ENCODE data around the gene MYO15A. TPM values are rescaled to one million over a fixed set of nuclear protein-coding genes. Genes with fewer than 3 reads are reported as not detected.
A peak's percentile ranks its signal among the peaks of the same experiment; 100 is the strongest.

The MYO15A gene
- total RNA-seq, 2 experiments from 2014 or later: 0.98 to 1.4 TPM

DNA sequence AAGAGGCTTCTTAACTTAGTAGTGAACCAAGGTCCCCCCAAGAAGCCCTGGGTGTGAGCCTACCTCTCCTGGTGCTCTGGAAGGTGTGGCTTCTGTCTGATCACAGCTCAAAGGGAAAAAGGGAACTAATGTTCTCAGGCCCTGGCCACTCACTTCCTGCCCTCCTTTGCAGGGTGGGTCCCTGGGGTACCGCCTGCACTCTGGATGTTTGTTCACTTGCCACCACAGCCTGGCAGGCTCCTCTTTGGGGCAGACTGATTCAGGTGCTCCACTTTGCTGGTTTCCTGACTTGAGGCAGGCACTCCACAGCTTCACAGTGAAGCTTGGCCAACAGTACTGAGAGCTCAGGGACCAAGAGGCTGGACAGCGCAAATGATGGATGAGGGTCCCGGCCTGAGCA, 5.9 kb upstream of the MYO15A start:
- Histone ChIP-seq H3K36me3 (ENCODE audit: insufficient read depth, low read length) (peaks cover 33% of the 10 kb centered on the region; the same call in 1 of the 2 replicates), H3K4me3 (ENCODE audit: low read depth, low read length, poor library complexity, severe bottlenecking) (no peak overlapping the region), H4K20me1 (ENCODE audit: insufficient read depth, low read length) (no peaks in the 10 kb centered on the region), H3K79me2 (ENCODE audit: insufficient read depth, low read depth, low read length) (no peaks in the 10 kb centered on the region), H3K27ac (ENCODE audit: low read depth, low read length, poor library complexity, severe bottlenecking) (no peak overlapping the region), H2AFZ (ENCODE audit: low read length) (no peak overlapping the region), H3K4me1 (ENCODE audit: insufficient read depth, low read length, poor library complexity, severe bottlenecking) (peaks cover 5% of the 10 kb centered on the region), H3K9me2 (ENCODE audit: insufficient read depth, low read length) (no peaks in the 10 kb centered on the region), H3K4me2 (ENCODE audit: low read length) (no peak overlapping the region), H3K9me3 (ENCODE audit: low read length) (no peaks in the 10 kb centered on the region)
- no TSS peak for BruUV-seq (replicated peaks)
- peak; percentile 48 for DNase-seq (ENCODE audit: low spot score)
- no peak for TF ChIP-seq EZH2phosphoT487 (IDR thresholded peaks at IDR 0.05; ENCODE audit: borderline replicate concordance, low read depth, low read length)
- TF ChIP-seq, protein P1, sequence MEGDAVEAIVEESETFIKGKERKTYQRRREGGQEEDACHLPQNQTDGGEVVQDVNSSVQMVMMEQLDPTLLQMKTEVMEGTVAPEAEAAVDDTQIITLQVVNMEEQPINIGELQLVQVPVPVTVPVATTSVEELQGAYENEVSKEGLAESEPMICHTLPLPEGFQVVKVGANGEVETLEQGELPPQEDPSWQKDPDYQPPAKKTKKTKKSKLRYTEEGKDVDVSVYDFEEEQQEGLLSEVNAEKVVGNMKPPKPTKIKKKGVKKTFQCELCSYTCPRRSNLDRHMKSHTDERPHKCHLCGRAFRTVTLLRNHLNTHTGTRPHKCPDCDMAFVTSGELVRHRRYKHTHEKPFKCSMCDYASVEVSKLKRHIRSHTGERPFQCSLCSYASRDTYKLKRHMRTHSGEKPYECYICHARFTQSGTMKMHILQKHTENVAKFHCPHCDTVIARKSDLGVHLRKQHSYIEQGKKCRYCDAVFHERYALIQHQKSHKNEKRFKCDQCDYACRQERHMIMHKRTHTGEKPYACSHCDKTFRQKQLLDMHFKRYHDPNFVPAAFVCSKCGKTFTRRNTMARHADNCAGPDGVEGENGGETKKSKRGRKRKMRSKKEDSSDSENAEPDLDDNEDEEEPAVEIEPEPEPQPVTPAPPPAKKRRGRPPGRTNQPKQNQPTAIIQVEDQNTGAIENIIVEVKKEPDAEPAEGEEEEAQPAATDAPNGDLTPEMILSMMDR (conservative IDR thresholded peaks at IDR 0.05; ENCODE audit: low read length): no peak
- intact Hi-C loops (cut with micrococcal nuclease; ENCODE audit: unreplicated experiment): no loop called here
- ChIA-PET CTCF (ENCODE audit: unreplicated experiment) (no interaction called here), POLR2A (interaction anchor here (0.8 kb wide), 1 partner anchor 23 kb away, joined by 3 read pairs; no protein-coding TSS in a partner anchor)

DNA sequence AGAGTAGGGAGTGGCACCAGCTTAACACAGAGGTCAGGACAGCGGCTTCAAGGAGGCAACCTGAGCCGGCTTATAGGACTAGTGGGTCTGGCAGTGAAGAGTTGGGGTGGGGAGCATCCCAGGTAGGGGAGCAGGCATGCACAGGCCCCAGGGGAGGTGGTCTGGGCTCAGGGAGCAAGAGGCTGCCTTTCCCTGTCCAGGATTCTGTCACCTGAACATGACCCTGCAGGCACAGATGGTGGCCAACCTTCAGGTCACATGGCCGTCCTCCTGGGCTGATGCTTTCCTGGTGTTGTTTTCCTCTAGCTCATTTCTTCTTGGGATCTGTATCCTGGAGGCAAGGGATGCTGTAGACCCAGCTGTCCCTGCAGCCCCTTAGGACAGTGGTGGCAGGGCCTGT, 3.5 kb upstream of the MYO15A start:
- Histone ChIP-seq H3K79me2 (ENCODE audit: insufficient read depth, low read depth, low read length) (no peaks in the 10 kb centered on the region), H3K4me1 (ENCODE audit: insufficient read depth, low read length, poor library complexity, severe bottlenecking) (peaks cover 5% of the 10 kb centered on the region), H3K4me2 (ENCODE audit: low read length) (no peak overlapping the region), H3K9me2 (ENCODE audit: insufficient read depth, low read length) (no peaks in the 10 kb centered on the region), H3K36me3 (ENCODE audit: insufficient read depth, low read length) (peaks cover 12% of the 10 kb centered on the region; the same call in 1 of the 2 replicates), H3K9me3 (ENCODE audit: low read length) (no peaks in the 10 kb centered on the region), H4K20me1 (ENCODE audit: insufficient read depth, low read length) (no peaks in the 10 kb centered on the region), H3K27ac (ENCODE audit: low read depth, low read length, poor library complexity, severe bottlenecking) (no peak overlapping the region), H2AFZ (ENCODE audit: low read length) (no peak overlapping the region), H3K4me3 (ENCODE audit: low read depth, low read length, poor library complexity, severe bottlenecking) (no peak overlapping the region)
- no TSS peak for BruUV-seq (replicated peaks)
- ChIA-PET CTCF (ENCODE audit: unreplicated experiment) (no interaction called here), POLR2A (no interaction called here)
- DNase-seq (ENCODE audit: low spot score): no peak
- TF ChIP-seq EZH2phosphoT487 (IDR thresholded peaks at IDR 0.05; ENCODE audit: borderline replicate concordance, low read depth, low read length): no peak
- TF ChIP-seq, protein P1 (conservative IDR thresholded peaks at IDR 0.05; ENCODE audit: low read length): no peak
- intact Hi-C loops (cut with micrococcal nuclease; ENCODE audit: unreplicated experiment): no loop called here

DNA sequence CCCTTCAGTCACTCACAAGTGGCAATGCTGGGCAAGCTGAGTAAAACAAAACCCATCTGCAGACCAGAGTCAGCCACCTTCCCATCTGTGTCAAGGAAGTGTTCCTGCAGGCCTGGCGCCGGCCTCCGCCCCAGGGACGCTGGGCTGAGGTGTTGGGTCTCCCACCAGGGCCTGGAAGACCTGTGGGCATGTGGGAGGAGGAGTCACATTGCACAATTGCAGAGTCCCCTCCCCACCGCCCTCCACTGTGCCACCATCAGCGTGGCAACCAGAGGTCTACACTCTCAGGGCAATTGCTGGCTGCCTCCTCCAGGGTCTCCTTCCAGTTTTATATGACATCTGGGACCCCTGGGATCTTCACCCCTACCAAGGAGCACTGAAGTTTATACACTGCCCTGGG, 3.0 kb upstream of the MYO15A start:
- H3K9me2 ChIP-seq (ENCODE audit: insufficient read depth, low read length): no peaks in the 10 kb centered on the region
- no TSS peak for BruUV-seq (replicated peaks)
- H3K9me3 ChIP-seq (ENCODE audit: low read length): no peaks in the 10 kb centered on the region
- peaks cover 9% of the 10 kb centered on the region; the same call in 1 of the 2 replicates for H3K36me3 ChIP-seq (ENCODE audit: insufficient read depth, low read length)
- H2AFZ ChIP-seq (ENCODE audit: low read length): no peak overlapping the region
- intact Hi-C loops (cut with micrococcal nuclease; ENCODE audit: unreplicated experiment): no loop called here
- no peaks in the 10 kb centered on the region for H4K20me1 ChIP-seq (ENCODE audit: insufficient read depth, low read length)
- peaks cover 5% of the 10 kb centered on the region for H3K4me1 ChIP-seq (ENCODE audit: insufficient read depth, low read length, poor library complexity, severe bottlenecking)
- no peak for DNase-seq (ENCODE audit: low spot score)
- TF ChIP-seq, protein P1 (conservative IDR thresholded peaks at IDR 0.05; ENCODE audit: low read length): no peak
- TF ChIP-seq EZH2phosphoT487 (IDR thresholded peaks at IDR 0.05; ENCODE audit: borderline replicate concordance, low read depth, low read length): no peak
- H3K4me2 ChIP-seq (ENCODE audit: low read length): no peak overlapping the region
- POLR2A ChIA-PET: no interaction called here
- no peaks in the 10 kb centered on the region for H3K79me2 ChIP-seq (ENCODE audit: insufficient read depth, low read depth, low read length)
- no peak overlapping the region for H3K27ac ChIP-seq (ENCODE audit: low read depth, low read length, poor library complexity, severe bottlenecking)
- H3K4me3 ChIP-seq (ENCODE audit: low read depth, low read length, poor library complexity, severe bottlenecking): no peak overlapping the region
- CTCF ChIA-PET (ENCODE audit: unreplicated experiment): no interaction called here
